ACC112 (cell line): ENCODE measurements around the gene OTOP3.

ENCODE experiments used
- H2AFZ ChIP-seq: fragments of 200-600 bp; sonication (generic); one replicate; pipeline ENCODE4 v1.6.0; 2017; ENCODE audit warnings: antibody characterized with exemption, low read length; ENCODE audit not compliant: unreplicated experiment
- H3K27ac ChIP-seq: fragments of 200-600 bp; sonication (generic); 2 replicates; pipeline ENCODE4 v1.5.1; 2014; ENCODE audit warnings: low read depth, mild to moderate bottlenecking, antibody characterized with exemption, low read length, moderate library complexity
- H3K27me3 ChIP-seq: fragments of 200-600 bp; sonication (generic); 2 replicates; pipeline ENCODE4 v1.6.1; 2014; ENCODE audit warnings: mild to moderate bottlenecking, antibody characterized with exemption, low read length, moderate library complexity, mixed read lengths; ENCODE audit not compliant: insufficient read depth
- H3K36me3 ChIP-seq: fragments of 200-600 bp; sonication (generic); 2 replicates; pipeline ENCODE4 v1.6.1; 2016; ENCODE audit warnings: mild to moderate bottlenecking, antibody characterized with exemption, low read length, moderate library complexity, mixed read lengths; ENCODE audit not compliant: insufficient read depth
- H3K4me1 ChIP-seq: fragments of 200-600 bp; sonication (generic); one replicate; pipeline ENCODE4 v1.6.1; 2016; ENCODE audit warnings: low read length, mixed read lengths; ENCODE audit not compliant: insufficient read depth, unreplicated experiment, control insufficient read depth
- H3K4me3 ChIP-seq: fragments of 200-600 bp; sonication (generic); 2 replicates; pipeline ENCODE4 v1.5.1; 2014; ENCODE audit warnings: mild to moderate bottlenecking, low read depth, low read length
- H3K79me2 ChIP-seq: fragments of 200-600 bp; sonication (generic); one replicate; pipeline ENCODE4 v1.6.0; 2016; ENCODE audit warnings: low read length; ENCODE audit not compliant: control insufficient read depth, unreplicated experiment, insufficient read depth

The OTOP3 gene

DNA sequence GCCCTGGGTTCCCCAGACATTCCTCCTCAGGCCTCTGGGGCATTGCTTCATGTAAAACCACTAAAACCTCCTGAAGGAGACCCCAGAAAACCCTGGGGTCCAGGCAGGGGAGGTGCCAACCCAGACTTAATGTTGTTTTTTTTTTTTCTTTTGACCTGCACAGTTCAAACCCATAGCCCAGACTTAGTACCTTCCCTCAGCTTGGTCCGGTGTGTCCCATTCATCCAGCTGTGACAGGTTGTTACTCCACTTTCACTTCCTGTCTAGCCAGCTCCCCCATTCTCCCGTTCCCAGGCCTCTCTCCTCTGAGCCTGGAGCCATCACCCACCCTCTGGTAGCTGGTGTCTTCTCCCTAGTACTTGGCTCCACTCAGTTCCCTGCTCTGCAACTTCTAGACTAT is 56.5 kb downstream of the OTOP3 start:
- peaks cover 35% of the 10 kb centered on the region for H3K79me2 ChIP-seq
- no peak overlapping the region for H3K27ac ChIP-seq
- no peaks in the 10 kb centered on the region for H3K27me3 ChIP-seq
- peaks cover 15% of the 10 kb centered on the region for H3K4me1 ChIP-seq
- H2AFZ ChIP-seq: no peak overlapping the region
- H3K36me3 ChIP-seq: no peaks in the 10 kb centered on the region
- H3K4me3 ChIP-seq: no peak overlapping the region

DNA sequence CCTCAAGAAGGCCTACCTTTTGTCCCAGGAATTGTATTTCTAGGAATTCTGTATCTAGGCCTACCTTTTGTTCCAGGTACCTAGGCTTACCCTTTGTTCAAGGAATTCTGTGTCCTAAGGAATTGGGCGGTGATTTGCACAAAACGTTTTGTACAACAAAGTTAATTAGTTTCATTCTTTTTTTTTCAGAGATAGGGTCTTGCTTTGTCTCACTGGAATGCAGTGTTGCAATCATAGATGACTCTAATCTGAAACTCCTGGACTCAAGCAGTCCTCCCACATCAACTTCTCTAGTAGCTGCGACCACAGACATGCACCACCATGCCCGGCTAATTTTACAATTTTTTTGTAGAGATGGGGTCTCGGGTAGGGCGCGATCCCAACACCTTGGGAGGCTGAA is 58.7 kb downstream of the OTOP3 start:
- H3K79me2 ChIP-seq: peaks cover 23% of the 10 kb centered on the region
- H3K4me1 ChIP-seq: peaks cover 8% of the 10 kb centered on the region
- H3K36me3 ChIP-seq: no peaks in the 10 kb centered on the region
- peak overlapping the region; percentile 45; the same call in 1 of the 2 replicates for H3K27ac ChIP-seq
- H2AFZ ChIP-seq: no peak overlapping the region
- H3K4me3 ChIP-seq: no peak overlapping the region
- H3K27me3 ChIP-seq: no peaks in the 10 kb centered on the region

DNA sequence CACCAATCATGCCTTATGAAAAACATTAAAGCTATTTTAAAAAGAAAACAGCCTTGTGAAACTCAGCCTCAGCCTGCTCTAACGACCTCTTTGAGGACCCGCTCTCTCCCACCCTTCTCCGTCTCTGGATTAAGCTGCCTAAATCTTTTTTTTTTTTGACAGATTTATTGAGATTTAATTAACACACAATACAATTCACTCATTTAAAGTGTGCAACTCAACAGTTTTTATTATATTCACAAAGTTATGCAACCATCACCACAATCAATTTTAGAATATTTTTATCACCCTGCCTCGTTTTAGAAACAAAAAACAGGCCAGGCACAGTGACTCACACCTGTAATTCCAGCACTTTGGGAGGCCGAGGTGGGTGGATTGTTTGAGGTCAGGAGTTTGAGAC is 60.1 kb downstream of the OTOP3 start:
- Histone ChIP-seq H3K4me3 (no peak overlapping the region), H3K79me2 (peaks cover 12% of the 10 kb centered on the region), H2AFZ (no peak overlapping the region), H3K36me3 (no peaks in the 10 kb centered on the region), H3K4me1 (peaks cover 8% of the 10 kb centered on the region), H3K27ac (no peak overlapping the region), H3K27me3 (no peaks in the 10 kb centered on the region)

DNA sequence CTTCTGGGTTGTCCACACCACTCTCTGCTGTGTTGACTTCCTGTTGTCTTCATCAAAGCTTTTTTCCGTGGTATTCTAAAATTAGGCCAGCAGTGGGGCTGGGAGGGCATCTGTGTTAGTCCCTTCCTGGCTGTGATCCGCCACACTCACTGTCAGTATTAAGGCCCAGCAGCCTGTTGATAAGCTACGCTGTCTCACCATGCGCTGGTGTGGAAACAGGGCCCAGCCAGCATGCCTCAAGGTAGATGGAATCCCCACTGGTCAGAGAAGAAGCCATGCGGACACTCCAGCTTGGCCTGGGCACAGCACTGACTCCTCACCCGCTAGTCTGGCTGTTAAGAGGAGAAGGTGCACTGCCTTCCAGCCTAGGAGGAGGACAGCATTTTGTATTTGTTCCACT is 63.1 kb downstream of the OTOP3 start:
- H3K4me1 ChIP-seq: peaks cover 7% of the 10 kb centered on the region
- no peaks in the 10 kb centered on the region for H3K36me3 ChIP-seq
- no peak overlapping the region for H2AFZ ChIP-seq
- H3K27me3 ChIP-seq: no peaks in the 10 kb centered on the region
- H3K4me3 ChIP-seq: no peak overlapping the region
- no peak overlapping the region for H3K27ac ChIP-seq
- peaks cover 6% of the 10 kb centered on the region for H3K79me2 ChIP-seq

DNA sequence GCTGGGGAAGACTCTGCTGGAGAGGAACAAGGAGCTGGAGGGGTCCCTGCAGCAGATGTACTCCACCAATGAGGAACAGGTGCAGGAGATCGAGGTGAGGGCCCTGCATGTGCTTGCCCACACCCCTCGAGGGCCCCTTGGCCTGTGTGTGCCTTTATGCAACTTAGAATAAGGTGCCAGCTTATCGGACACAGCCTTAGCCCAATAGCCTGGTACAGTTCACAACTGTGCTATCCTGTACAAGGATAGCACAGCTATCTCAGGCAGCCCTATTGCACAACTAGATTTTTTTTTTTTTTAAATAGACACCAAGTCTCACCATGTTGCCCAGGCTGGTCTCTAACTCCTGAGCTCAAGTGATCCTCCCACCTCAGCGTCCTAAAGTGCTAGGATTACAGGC is 63.8 kb downstream of the OTOP3 start:
- no peaks in the 10 kb centered on the region for H3K36me3 ChIP-seq
- no peaks in the 10 kb centered on the region for H3K27me3 ChIP-seq
- H3K79me2 ChIP-seq: peaks cover 2% of the 10 kb centered on the region
- H3K27ac ChIP-seq: no peak overlapping the region
- no peak overlapping the region for H3K4me3 ChIP-seq
- no peak overlapping the region for H2AFZ ChIP-seq
- H3K4me1 ChIP-seq: no peaks in the 10 kb centered on the region
